ENCODE data around the gene ZNF296.

Gene ZNF296

GRCh38 chr19:45076029-45076850 is at the start of gene ZNF296:
Gene ZNF296 (minus strand): TSS chr19:45076478. CDS start chr19:45076373, 105 bp downstream.
- peaks cover 58% of the 10 kb centered on the region for H3K79me2 ChIP-seq (ENCODE audit: insufficient read depth, low read length)

DNA sequence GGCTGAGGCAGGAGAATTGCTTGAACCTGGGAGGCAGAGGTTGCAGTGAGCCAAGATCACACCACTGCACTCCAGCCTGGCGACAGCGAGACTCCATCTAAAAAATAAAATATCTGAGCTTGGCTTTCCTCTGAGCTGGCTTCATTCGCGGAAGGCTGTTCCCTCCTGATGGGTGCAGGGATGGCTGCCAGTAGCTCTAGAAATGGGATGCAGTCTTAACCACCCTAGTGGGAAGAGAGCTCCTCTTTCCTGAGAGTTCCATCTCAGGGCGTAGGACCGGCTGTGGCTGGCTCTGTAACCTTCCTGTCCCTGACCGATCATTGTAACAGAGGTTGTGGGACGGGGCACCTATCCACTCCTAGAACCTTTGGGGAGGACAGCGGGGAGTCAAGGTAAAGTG is 49.1 kb upstream of the ZNF296 start:
- H3F3A ChIP-seq (ENCODE audit: insufficient read depth) = no peaks in the 10 kb centered on the region
- no peak overlapping the region for H3K27ac ChIP-seq (ENCODE audit: low read depth, low read length)
- H3K79me2 ChIP-seq (ENCODE audit: insufficient read depth, low read length) = peaks cover 45% of the 10 kb centered on the region
- H3K9me3 ChIP-seq (ENCODE audit: insufficient read depth, low read length) = no peaks in the 10 kb centered on the region
- no peaks in the 10 kb centered on the region for H3K27me3 ChIP-seq (ENCODE audit: low read length)
- H3K9ac ChIP-seq (ENCODE audit: low read length) = no peak overlapping the region
- H3K9me2 ChIP-seq (replicated peaks; ENCODE audit: insufficient read depth, low read length) = no peaks in the 10 kb centered on the region
- H3K4me2 ChIP-seq (ENCODE audit: low read depth, low read length, poor library complexity, severe bottlenecking) = no peak overlapping the region
- H3K36me3 ChIP-seq (ENCODE audit: low read length) = no peaks in the 10 kb centered on the region
- no peaks in the 10 kb centered on the region; the same call in 1 of the 2 replicates for H4K20me1 ChIP-seq (ENCODE audit: low read depth, low read length)
- H2AFZ ChIP-seq (ENCODE audit: low read depth, low read length, severe bottlenecking) = no peak overlapping the region
- TF ChIP-seq, protein P1, sequence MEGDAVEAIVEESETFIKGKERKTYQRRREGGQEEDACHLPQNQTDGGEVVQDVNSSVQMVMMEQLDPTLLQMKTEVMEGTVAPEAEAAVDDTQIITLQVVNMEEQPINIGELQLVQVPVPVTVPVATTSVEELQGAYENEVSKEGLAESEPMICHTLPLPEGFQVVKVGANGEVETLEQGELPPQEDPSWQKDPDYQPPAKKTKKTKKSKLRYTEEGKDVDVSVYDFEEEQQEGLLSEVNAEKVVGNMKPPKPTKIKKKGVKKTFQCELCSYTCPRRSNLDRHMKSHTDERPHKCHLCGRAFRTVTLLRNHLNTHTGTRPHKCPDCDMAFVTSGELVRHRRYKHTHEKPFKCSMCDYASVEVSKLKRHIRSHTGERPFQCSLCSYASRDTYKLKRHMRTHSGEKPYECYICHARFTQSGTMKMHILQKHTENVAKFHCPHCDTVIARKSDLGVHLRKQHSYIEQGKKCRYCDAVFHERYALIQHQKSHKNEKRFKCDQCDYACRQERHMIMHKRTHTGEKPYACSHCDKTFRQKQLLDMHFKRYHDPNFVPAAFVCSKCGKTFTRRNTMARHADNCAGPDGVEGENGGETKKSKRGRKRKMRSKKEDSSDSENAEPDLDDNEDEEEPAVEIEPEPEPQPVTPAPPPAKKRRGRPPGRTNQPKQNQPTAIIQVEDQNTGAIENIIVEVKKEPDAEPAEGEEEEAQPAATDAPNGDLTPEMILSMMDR (IDR thresholded peaks at IDR 0.05; ENCODE audit: insufficient read depth, low read length, poor library complexity, severe bottlenecking) = no peak
- TF ChIP-seq EZH2phosphoT487 (conservative IDR thresholded peaks at IDR 0.05; ENCODE audit: low read length) = no peak
- no peak overlapping the region for H3K4me3 ChIP-seq (ENCODE audit: insufficient read depth, low read length, poor library complexity, severe bottlenecking)

More at GRCh38 chr19:45076029-45076850, at the start of gene ZNF296:
- Histone ChIP-seq H3K36me3 (ENCODE audit: low read length) (peaks cover 8% of the 10 kb centered on the region; the same call in 1 of the 2 replicates), H3K9me3 (ENCODE audit: insufficient read depth, low read length) (no peaks in the 10 kb centered on the region), H3K4me2 (ENCODE audit: low read depth, low read length, poor library complexity, severe bottlenecking) (peak within 1 kb of the TSS; percentile 87), H2AFZ (ENCODE audit: low read depth, low read length, severe bottlenecking) (no peak within 1 kb of the TSS), H3K4me3 (ENCODE audit: insufficient read depth, low read length, poor library complexity, severe bottlenecking) (peak within 1 kb of the TSS; percentile 93), H3F3A (ENCODE audit: insufficient read depth) (peaks cover 29% of the 10 kb centered on the region), H3K9me2 (replicated peaks; ENCODE audit: insufficient read depth, low read length) (no peaks in the 10 kb centered on the region), H4K20me1 (ENCODE audit: low read depth, low read length) (peaks cover 9% of the 10 kb centered on the region), H3K9ac (ENCODE audit: low read length) (peak within 1 kb of the TSS; percentile 96), H3K27me3 (ENCODE audit: low read length) (no peaks in the 10 kb centered on the region), H3K27ac (ENCODE audit: low read depth, low read length) (peak within 1 kb of the TSS; percentile 96)
- TF ChIP-seq, protein P1 (IDR thresholded peaks at IDR 0.05; ENCODE audit: insufficient read depth, low read length, poor library complexity, severe bottlenecking) = no peak
- no peak for TF ChIP-seq EZH2phosphoT487 (conservative IDR thresholded peaks at IDR 0.05; ENCODE audit: low read length)

GRCh38 chr19:45124021-45124420 is 47.7 kb upstream of the ZNF296 start:
- no peak overlapping the region for H3K27ac ChIP-seq (ENCODE audit: low read depth, low read length)
- H3K27me3 ChIP-seq (ENCODE audit: low read length) = no peaks in the 10 kb centered on the region
- no peak for TF ChIP-seq EZH2phosphoT487 (conservative IDR thresholded peaks at IDR 0.05; ENCODE audit: low read length)
- TF ChIP-seq, protein P1 (IDR thresholded peaks at IDR 0.05; ENCODE audit: insufficient read depth, low read length, poor library complexity, severe bottlenecking) = no peak
- no peak overlapping the region for H3K4me3 ChIP-seq (ENCODE audit: insufficient read depth, low read length, poor library complexity, severe bottlenecking)
- peaks cover 7% of the 10 kb centered on the region for H4K20me1 ChIP-seq (ENCODE audit: low read depth, low read length)
- no peak overlapping the region for H3K9ac ChIP-seq (ENCODE audit: low read length)
- H3K36me3 ChIP-seq (ENCODE audit: low read length) = no peaks in the 10 kb centered on the region
- no peaks in the 10 kb centered on the region for H3K9me3 ChIP-seq (ENCODE audit: insufficient read depth, low read length)
- H3K79me2 ChIP-seq (ENCODE audit: insufficient read depth, low read length) = peaks cover 54% of the 10 kb centered on the region
- H3F3A ChIP-seq (ENCODE audit: insufficient read depth) = no peaks in the 10 kb centered on the region
- H3K4me2 ChIP-seq (ENCODE audit: low read depth, low read length, poor library complexity, severe bottlenecking) = no peak overlapping the region
- no peak overlapping the region for H2AFZ ChIP-seq (ENCODE audit: low read depth, low read length, severe bottlenecking)
- H3K9me2 ChIP-seq (replicated peaks; ENCODE audit: insufficient read depth, low read length) = no peaks in the 10 kb centered on the region
